H54 (cell line): ENCODE results near the gene POLE2.
A peak's percentile ranks its signal among the peaks of the same experiment; 100 is the strongest.

ENCODE experiments used
- DNase-seq: peaks from one replicate; pipeline ENCODE4 v3.0.0; 2011; ENCODE audit warnings: low spot score, mixed read lengths; ENCODE audit not compliant: insufficient read length
- FAIRE-seq: peaks from 3 replicates; lab custom pipeline; 2011; peaks lifted over from hg19 to GRCh38; lab: Jason Lieb, UNC
- POLR2A ChIP-seq: IDR thresholded peaks from 2 replicates; pipeline ENCODE4 v1.6.1; 2011; ENCODE audit warnings: low read depth, mild to moderate bottlenecking, low read length

POLE2 gene

GRCh38 chr14:49640540-49641417 lies 47.2 kb downstream of the POLE2 start:
- no peak for FAIRE-seq
- no peak for TF ChIP-seq POLR2A
- DNase-seq: no peak

GRCh38 chr14:49637534-49638078 lies 50.4 kb downstream of the POLE2 start:
- no peak for DNase-seq
- no peak for TF ChIP-seq POLR2A
- no peak for FAIRE-seq

GRCh38 chr14:49636866-49637265 lies 51.1 kb downstream of the POLE2 start:
- DNase-seq (no peak), FAIRE-seq (no peak)
- TF ChIP-seq POLR2A: no peak

- FAIRE-seq (no peak), DNase-seq (peak; percentile 12)
Measured at GRCh38 chr14:49634547-49635334, 53.3 kb downstream of the POLE2 start, which contains the start of gene DNAAF2. TSS of gene DNAAF2 (minus strand) at chr14:49635244. CDS start at chr14:49635149, 95 bp downstream.

GRCh38 chr14:49633640-49634546 lies 54.1 kb downstream of the POLE2 start:
- FAIRE-seq: peak; percentile 52
- DNase-seq: peak; percentile 72
- peak; percentile 74 for TF ChIP-seq POLR2A

More at GRCh38 chr14:49634547-49635334, 53.3 kb downstream of the POLE2 start, which contains the start of gene DNAAF2:
- no peak for TF ChIP-seq POLR2A

- FAIRE-seq: no peak
- no peak for DNase-seq
- no peak for TF ChIP-seq POLR2A
Measured at GRCh38 chr14:49623941-49624839, 63.8 kb downstream of the POLE2 start.

- no peak for TF ChIP-seq POLR2A
- no peak for DNase-seq
- no peak for FAIRE-seq
Measured at GRCh38 chr14:49623387-49623786, 64.6 kb downstream of the POLE2 start.

GRCh38 chr14:49622022-49622607 lies 65.9 kb downstream of the POLE2 start:
- FAIRE-seq: no peak
- no peak for TF ChIP-seq POLR2A
- no peak for DNase-seq

GRCh38 chr14:49621114-49621881 lies 66.7 kb downstream of the POLE2 start:
- TF ChIP-seq POLR2A: no peak
- no peak for DNase-seq
- no peak for FAIRE-seq

- DNase-seq (peak; percentile 76), FAIRE-seq (peak; percentile 67)
- peak; percentile 89 for TF ChIP-seq POLR2A
Measured at GRCh38 chr14:49620182-49621113, 67.6 kb downstream of the POLE2 start, which contains the start of the genes MGAT2 and RPL36AL. TSS of gene MGAT2 (plus strand) at chr14:49620799. CDS start at chr14:49621269, 470 bp downstream. TSS of gene RPL36AL (minus strand) at chr14:49620626. CDS start at chr14:49619104, 1,522 bp downstream.
